ENCODE data around the gene LIMD2.
"Not testable (repeated sequence)": the region's sequence is repeated elsewhere in the genome, so short reads cannot be mapped to it uniquely, and the experiment has no call there.

LIMD2 gene

DNA sequence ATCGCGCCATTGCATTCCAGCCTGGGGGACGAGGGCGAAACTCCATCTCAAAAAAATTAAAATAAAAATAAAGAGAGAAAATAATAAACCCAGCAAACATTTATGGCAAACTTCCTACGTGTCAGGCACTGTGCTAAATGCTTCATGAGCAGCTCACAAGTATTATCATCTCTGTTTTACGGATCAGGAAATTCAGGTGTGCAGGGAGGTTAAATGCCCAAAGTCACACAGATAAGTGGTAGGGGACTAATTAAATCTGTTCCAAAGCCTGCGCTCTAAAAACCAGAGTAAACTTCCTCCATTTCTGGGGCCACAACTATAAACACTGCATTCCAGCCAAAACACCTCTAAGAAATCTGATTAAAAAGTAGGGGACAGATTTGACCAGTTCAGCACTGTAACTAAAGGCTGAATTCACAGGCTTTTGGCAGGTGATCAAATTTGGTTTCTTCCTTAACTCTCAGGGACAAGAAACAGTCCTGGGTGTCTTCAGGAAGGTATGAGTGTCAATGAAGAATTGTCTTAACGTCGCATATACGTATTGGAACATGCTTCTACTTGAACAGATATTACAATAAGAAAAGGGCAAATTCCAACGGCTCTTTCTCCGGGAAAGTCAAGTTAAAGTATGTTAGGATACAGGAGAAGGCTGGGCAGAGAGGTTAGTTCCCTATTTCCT lies 40.7 kb upstream of the LIMD2 start:
- Histone ChIP-seq H3K9me3 (ENCODE audit: insufficient read depth, low read depth, low read length) (no peaks in the 10 kb centered on the region), H3K4me2 (ENCODE audit: low read depth, low read length, poor library complexity, severe bottlenecking) (peak overlapping the region; percentile 91), H3K9me2 (replicated peaks; ENCODE audit: low read depth, low read length) (no peaks in the 10 kb centered on the region), H3K4me1 (ENCODE audit: insufficient read depth, low read length, poor library complexity, severe bottlenecking) (peaks cover 16% of the 10 kb centered on the region), H3K79me2 (ENCODE audit: insufficient read depth, low read length) (peaks cover 19% of the 10 kb centered on the region), H4K20me1 (ENCODE audit: insufficient read depth, low read length, poor library complexity, severe bottlenecking) (no peaks in the 10 kb centered on the region), H3K27me3 (ENCODE audit: insufficient read depth, low read length, poor library complexity, severe bottlenecking) (no peaks in the 10 kb centered on the region), H3F3A (ENCODE audit: low read depth) (peaks cover 8% of the 10 kb centered on the region), H3K36me3 (ENCODE audit: insufficient read depth, low read length) (peaks cover 2% of the 10 kb centered on the region; the same call in 1 of the 2 replicates), H3K4me3 (ENCODE audit: low read length, poor library complexity, severe bottlenecking) (peak overlapping the region; percentile 97), H3K9ac (ENCODE audit: low read depth, low read length, poor library complexity, severe bottlenecking) (peak overlapping the region; percentile 99), H2AFZ (ENCODE audit: low read length) (peak overlapping the region; percentile 90)
- TF ChIP-seq, protein P1, sequence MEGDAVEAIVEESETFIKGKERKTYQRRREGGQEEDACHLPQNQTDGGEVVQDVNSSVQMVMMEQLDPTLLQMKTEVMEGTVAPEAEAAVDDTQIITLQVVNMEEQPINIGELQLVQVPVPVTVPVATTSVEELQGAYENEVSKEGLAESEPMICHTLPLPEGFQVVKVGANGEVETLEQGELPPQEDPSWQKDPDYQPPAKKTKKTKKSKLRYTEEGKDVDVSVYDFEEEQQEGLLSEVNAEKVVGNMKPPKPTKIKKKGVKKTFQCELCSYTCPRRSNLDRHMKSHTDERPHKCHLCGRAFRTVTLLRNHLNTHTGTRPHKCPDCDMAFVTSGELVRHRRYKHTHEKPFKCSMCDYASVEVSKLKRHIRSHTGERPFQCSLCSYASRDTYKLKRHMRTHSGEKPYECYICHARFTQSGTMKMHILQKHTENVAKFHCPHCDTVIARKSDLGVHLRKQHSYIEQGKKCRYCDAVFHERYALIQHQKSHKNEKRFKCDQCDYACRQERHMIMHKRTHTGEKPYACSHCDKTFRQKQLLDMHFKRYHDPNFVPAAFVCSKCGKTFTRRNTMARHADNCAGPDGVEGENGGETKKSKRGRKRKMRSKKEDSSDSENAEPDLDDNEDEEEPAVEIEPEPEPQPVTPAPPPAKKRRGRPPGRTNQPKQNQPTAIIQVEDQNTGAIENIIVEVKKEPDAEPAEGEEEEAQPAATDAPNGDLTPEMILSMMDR (conservative IDR thresholded peaks at IDR 0.05; ENCODE audit: low read length) = no peak
- TF ChIP-seq EZH2phosphoT487 (IDR thresholded peaks at IDR 0.05; ENCODE audit: borderline replicate concordance) = no peak

DNA sequence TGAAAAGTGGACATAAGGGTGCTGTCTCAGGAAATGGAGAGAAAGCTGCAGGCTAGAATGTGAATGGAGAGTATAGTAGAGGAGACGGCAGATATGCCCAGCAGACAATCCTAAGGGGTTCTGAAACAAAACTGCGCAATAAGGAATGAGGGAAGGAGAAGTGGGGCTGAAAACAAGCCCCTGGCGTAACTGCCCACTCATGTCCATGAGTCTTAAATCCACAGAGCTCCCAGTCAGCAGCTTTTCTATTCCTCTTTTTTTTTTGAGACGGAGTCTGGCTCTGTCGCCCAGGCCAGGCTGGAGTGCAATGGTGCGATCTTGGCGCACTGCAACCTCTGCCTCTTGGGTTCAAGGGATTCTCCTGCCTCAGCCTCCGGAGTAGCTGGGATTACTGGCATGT lies 35.8 kb upstream of the LIMD2 start:
- H3K9me2 ChIP-seq (replicated peaks; ENCODE audit: low read depth, low read length) = no peaks in the 10 kb centered on the region

DNA sequence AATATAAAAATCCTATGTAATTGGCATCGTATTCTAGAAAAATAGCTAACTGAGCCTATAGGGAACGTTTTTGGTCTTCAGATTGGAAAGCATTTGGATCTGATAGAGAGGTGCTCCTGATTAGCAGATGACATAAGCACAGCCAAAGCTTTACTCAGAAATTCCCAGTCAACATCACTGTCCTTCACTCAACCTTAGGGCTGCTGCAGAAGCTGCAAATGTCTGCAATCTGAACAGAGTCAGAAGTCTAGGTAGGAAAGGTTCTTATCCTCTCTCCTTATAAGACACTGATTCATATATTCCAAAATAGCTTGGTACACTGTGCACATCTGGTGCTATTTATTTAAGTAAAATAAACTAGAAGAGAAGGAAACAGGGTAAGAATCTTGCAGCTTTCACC lies 22.5 kb upstream of the LIMD2 start:
- Histone ChIP-seq H3K9me2 (replicated peaks; ENCODE audit: low read depth, low read length) (no peaks in the 10 kb centered on the region), H3K27me3 (ENCODE audit: insufficient read depth, low read length, poor library complexity, severe bottlenecking) (no peaks in the 10 kb centered on the region), H3K4me3 (ENCODE audit: low read length, poor library complexity, severe bottlenecking) (no peak overlapping the region), H2AFZ (ENCODE audit: low read length) (no peak overlapping the region), H3K4me1 (ENCODE audit: insufficient read depth, low read length, poor library complexity, severe bottlenecking) (no peaks in the 10 kb centered on the region), H4K20me1 (ENCODE audit: insufficient read depth, low read length, poor library complexity, severe bottlenecking) (no peaks in the 10 kb centered on the region), H3K9me3 (ENCODE audit: insufficient read depth, low read depth, low read length) (no peaks in the 10 kb centered on the region), H3K79me2 (ENCODE audit: insufficient read depth, low read length) (no peaks in the 10 kb centered on the region), H3K36me3 (ENCODE audit: insufficient read depth, low read length) (no peaks in the 10 kb centered on the region), H3K4me2 (ENCODE audit: low read depth, low read length, poor library complexity, severe bottlenecking) (no peak overlapping the region), H3F3A (ENCODE audit: low read depth) (no peaks in the 10 kb centered on the region), H3K9ac (ENCODE audit: low read depth, low read length, poor library complexity, severe bottlenecking) (no peak overlapping the region)
- no peak for TF ChIP-seq EZH2phosphoT487 (IDR thresholded peaks at IDR 0.05; ENCODE audit: borderline replicate concordance)
- TF ChIP-seq, protein P1 (conservative IDR thresholded peaks at IDR 0.05; ENCODE audit: low read length) = no peak

More for the DNA sequence above, 35.8 kb upstream of the LIMD2 start:
- TF ChIP-seq, protein P1 (conservative IDR thresholded peaks at IDR 0.05; ENCODE audit: low read length) = no peak
- no peak for TF ChIP-seq EZH2phosphoT487 (IDR thresholded peaks at IDR 0.05; ENCODE audit: borderline replicate concordance)
- Histone ChIP-seq H2AFZ (ENCODE audit: low read length) (no peak overlapping the region), H3K79me2 (ENCODE audit: insufficient read depth, low read length) (peaks cover 12% of the 10 kb centered on the region), H3K27me3 (ENCODE audit: insufficient read depth, low read length, poor library complexity, severe bottlenecking) (no peaks in the 10 kb centered on the region), H3K9ac (ENCODE audit: low read depth, low read length, poor library complexity, severe bottlenecking) (no peak overlapping the region), H3K4me2 (ENCODE audit: low read depth, low read length, poor library complexity, severe bottlenecking) (no peak overlapping the region), H3K9me3 (ENCODE audit: insufficient read depth, low read depth, low read length) (no peaks in the 10 kb centered on the region), H3K36me3 (ENCODE audit: insufficient read depth, low read length) (no peaks in the 10 kb centered on the region), H3K4me3 (ENCODE audit: low read length, poor library complexity, severe bottlenecking) (no peak overlapping the region), H4K20me1 (ENCODE audit: insufficient read depth, low read length, poor library complexity, severe bottlenecking) (no peaks in the 10 kb centered on the region), H3K4me1 (ENCODE audit: insufficient read depth, low read length, poor library complexity, severe bottlenecking) (peaks cover 3% of the 10 kb centered on the region), H3F3A (ENCODE audit: low read depth) (no peaks in the 10 kb centered on the region)

DNA sequence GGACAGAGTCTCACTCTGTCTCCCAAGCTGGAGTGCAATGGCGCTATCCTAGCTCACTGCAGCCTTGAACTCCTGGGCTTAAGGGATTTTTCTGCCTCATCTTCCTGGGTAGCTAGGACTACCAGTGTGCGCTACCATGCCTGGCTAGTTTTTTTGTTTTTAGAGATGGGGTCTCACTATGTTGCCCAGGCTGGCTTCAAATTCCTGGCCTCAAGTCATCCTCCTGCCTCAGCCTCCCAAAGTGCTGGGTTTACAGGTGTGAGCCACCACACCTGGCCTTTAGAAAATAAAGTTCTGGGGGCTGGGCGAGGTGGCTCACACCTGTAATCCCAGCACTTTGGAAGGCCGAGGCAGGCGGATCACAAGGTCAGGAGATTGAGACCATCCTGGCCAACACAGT lies 20.3 kb upstream of the LIMD2 start:
- not testable (repeated sequence) for H3K27me3 ChIP-seq (ENCODE audit: insufficient read depth, low read length, poor library complexity, severe bottlenecking); H2AFZ ChIP-seq (ENCODE audit: low read length); H3K9me3 ChIP-seq (ENCODE audit: insufficient read depth, low read depth, low read length); H3K4me3 ChIP-seq (ENCODE audit: low read length, poor library complexity, severe bottlenecking); H3K9me2 ChIP-seq (replicated peaks; ENCODE audit: low read depth, low read length); H3K9ac ChIP-seq (ENCODE audit: low read depth, low read length, poor library complexity, severe bottlenecking); H3F3A ChIP-seq (ENCODE audit: low read depth); H3K4me2 ChIP-seq (ENCODE audit: low read depth, low read length, poor library complexity, severe bottlenecking); H3K36me3 ChIP-seq (ENCODE audit: insufficient read depth, low read length); H3K4me1 ChIP-seq (ENCODE audit: insufficient read depth, low read length, poor library complexity, severe bottlenecking); H3K79me2 ChIP-seq (ENCODE audit: insufficient read depth, low read length); H4K20me1 ChIP-seq (ENCODE audit: insufficient read depth, low read length, poor library complexity, severe bottlenecking)

Data from Loucy (cell line).